ENCODE results near the gene MON1A.

Gene MON1A, protein sequence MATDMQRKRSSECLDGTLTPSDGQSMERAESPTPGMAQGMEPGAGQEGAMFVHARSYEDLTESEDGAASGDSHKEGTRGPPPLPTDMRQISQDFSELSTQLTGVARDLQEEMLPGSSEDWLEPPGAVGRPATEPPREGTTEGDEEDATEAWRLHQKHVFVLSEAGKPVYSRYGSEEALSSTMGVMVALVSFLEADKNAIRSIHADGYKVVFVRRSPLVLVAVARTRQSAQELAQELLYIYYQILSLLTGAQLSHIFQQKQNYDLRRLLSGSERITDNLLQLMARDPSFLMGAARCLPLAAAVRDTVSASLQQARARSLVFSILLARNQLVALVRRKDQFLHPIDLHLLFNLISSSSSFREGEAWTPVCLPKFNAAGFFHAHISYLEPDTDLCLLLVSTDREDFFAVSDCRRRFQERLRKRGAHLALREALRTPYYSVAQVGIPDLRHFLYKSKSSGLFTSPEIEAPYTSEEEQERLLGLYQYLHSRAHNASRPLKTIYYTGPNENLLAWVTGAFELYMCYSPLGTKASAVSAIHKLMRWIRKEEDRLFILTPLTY

DNA sequence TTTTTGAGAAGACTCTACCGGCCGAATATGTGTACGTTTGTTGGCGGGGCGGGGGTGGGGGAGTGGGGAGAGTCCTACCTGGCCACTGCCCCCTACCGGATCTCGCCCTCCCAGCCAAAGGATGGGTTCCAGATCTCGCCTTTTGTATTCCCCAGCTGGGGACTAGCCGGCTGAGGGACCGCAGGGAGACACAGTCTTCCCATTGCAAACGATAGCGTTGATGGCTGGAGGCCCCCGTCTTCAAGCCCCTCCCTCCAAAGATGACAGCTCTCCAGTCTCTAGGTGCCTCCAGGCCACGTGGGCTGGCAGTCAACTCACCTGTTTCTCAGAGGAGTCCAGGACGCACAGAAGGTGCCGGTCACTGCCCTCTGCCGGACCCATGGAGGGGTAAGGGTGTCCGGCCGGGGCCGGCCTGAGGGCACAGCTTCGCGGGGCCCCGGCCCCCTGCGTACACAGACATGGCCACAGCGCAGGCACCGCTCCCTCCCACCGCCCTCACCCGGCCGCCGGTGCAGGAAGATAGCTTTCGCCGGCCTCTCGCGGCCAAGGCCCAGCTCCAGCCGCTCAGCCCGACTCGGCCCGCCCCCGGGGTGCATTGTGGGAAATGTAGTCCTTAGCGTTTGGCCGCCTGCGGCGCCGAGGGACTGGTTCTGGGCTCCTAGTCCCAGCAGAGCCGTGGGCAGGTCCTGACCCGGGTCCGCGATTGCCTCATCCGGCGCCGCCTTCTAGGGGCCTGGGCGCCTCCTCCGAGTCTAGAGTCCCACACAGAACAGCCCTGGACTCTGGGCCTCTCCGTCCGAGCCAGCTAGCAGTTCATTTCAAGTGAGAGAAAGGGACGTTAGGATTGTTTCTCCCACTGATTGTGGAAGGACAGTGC is at the start of gene MON1A:
MON1A (minus strand) TSS at position 521 of the 877 bp plus-strand sequence. CDS start 16,465 bp downstream, outside the sequence.
- peak within 1 kb of the TSS; percentile 96 for H3K9ac ChIP-seq (ENCODE audit: low read length)
- H3K27me3 ChIP-seq (replicated peaks; ENCODE audit: control insufficient read depth, insufficient read depth, low read length): no peaks in the 10 kb centered on the region
- H3K36me3 ChIP-seq (ENCODE audit: control insufficient read depth, insufficient read depth, low read length, severe bottlenecking): no peaks in the 10 kb centered on the region
- no peaks in the 10 kb centered on the region for H3K9me3 ChIP-seq (ENCODE audit: control insufficient read depth, low read length)
- DNase-seq (ENCODE audit: low read depth): peak; percentile 96
- peak within 1 kb of the TSS; percentile 98 for H3K4me3 ChIP-seq (ENCODE audit: low read length)
- H3K4me1 ChIP-seq (ENCODE audit: control insufficient read depth, insufficient read depth, low read length): peaks cover 28% of the 10 kb centered on the region

DNA sequence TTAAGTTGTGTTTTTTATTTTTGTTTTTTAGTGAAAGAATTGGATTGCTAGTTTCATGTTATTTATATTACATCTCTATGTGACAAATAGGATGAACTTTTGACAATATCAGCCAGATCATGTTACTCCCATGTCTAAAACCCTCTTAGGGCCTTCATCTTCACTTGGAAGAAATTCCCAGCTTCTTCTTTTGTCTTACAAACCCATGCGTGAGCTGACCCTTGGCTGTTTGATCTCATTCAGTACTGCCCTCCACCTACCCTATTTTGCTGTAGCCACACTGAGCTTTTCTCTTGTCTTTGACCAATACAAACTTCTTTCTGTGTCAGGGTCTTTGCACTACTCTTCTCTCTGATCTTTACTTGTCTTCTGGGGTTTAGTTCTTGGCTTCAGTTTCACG is 47.3 kb upstream of the MON1A start:
- no peak for DNase-seq (ENCODE audit: low read depth)
- Histone ChIP-seq H3K36me3 (ENCODE audit: control insufficient read depth, insufficient read depth, low read length, severe bottlenecking) (peaks cover 56% of the 10 kb centered on the region), H3K27me3 (replicated peaks; ENCODE audit: control insufficient read depth, insufficient read depth, low read length) (no peaks in the 10 kb centered on the region), H3K9ac (ENCODE audit: low read length) (no peak overlapping the region), H3K4me3 (ENCODE audit: low read length) (no peak overlapping the region), H3K4me1 (ENCODE audit: control insufficient read depth, insufficient read depth, low read length) (peaks cover 19% of the 10 kb centered on the region), H3K9me3 (ENCODE audit: control insufficient read depth, low read length) (no peaks in the 10 kb centered on the region)

DNA sequence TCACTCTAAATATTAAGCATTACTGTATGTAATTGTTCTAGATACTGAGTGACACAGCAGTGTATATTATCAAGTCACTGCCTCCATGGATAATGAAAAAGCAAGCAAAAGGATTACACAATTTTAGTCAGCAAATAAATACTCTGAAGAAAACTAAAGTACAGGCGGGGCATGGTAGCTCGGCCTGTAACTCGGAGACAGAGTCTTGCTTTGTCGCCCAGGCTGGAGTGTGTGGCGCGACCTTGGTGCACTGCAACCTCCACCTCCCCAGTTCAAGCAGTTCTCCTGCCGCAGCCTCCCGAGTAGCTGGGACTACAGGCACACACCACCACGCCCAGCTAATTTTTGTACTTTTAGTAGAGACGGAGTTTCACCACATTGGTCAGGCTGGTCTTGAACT is 43.0 kb upstream of the MON1A start:
- H3K9ac ChIP-seq (ENCODE audit: low read length): no peak overlapping the region
- H3K36me3 ChIP-seq (ENCODE audit: control insufficient read depth, insufficient read depth, low read length, severe bottlenecking): peaks cover 35% of the 10 kb centered on the region
- no peaks in the 10 kb centered on the region for H3K27me3 ChIP-seq (replicated peaks; ENCODE audit: control insufficient read depth, insufficient read depth, low read length)
- peak; percentile 37 for DNase-seq (ENCODE audit: low read depth)
- peaks cover 30% of the 10 kb centered on the region for H3K4me1 ChIP-seq (ENCODE audit: control insufficient read depth, insufficient read depth, low read length)
- no peaks in the 10 kb centered on the region for H3K9me3 ChIP-seq (ENCODE audit: control insufficient read depth, low read length)
- no peak overlapping the region for H3K4me3 ChIP-seq (ENCODE audit: low read length)

DNA sequence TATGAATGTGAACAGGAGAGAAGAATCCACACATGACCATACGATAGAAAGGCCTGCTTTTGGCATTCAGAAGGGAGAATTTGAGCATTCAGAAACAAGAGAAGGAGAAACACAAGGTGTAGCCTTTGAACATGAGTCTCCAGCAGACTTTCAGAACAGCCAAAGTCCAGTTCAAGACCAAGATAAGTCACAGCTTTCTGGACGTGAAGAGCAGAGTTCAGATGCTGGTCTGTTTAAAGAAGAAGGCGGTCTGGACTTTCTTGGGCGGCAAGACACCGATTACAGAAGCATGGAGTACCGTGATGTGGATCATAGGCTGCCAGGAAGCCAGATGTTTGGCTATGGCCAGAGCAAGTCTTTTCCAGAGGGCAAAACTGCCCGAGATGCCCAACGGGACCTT is 38.7 kb upstream of the MON1A start:
- no peak overlapping the region for H3K9ac ChIP-seq (ENCODE audit: low read length)
- no peaks in the 10 kb centered on the region for H3K27me3 ChIP-seq (replicated peaks; ENCODE audit: control insufficient read depth, insufficient read depth, low read length)
- H3K4me3 ChIP-seq (ENCODE audit: low read length): no peak overlapping the region
- H3K4me1 ChIP-seq (ENCODE audit: control insufficient read depth, insufficient read depth, low read length): peaks cover 35% of the 10 kb centered on the region
- DNase-seq (ENCODE audit: low read depth): no peak
- H3K9me3 ChIP-seq (ENCODE audit: control insufficient read depth, low read length): no peaks in the 10 kb centered on the region
- peaks cover 27% of the 10 kb centered on the region for H3K36me3 ChIP-seq (ENCODE audit: control insufficient read depth, insufficient read depth, low read length, severe bottlenecking)

DNA sequence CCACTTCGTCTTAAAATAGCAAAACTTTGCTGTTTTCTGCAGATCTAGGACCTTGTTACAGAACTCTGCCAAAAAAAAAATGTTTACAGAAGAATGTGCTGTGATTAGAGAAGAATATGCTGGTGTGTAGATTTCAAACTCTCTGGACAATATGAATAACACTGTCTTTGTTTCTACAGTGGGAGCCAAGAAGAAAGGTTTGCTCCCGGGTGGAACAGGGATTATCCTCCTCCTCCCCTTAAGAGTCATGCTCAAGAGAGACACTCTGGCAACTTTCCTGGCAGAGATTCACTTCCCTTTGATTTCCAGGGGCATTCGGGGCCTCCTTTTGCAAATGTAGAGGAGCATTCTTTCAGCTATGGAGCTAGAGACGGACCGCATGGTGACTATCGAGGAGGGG is 37.7 kb upstream of the MON1A start:
- H3K9ac ChIP-seq (ENCODE audit: low read length): no peak overlapping the region
- DNase-seq (ENCODE audit: low read depth): peak; percentile 18
- no peak overlapping the region for H3K4me3 ChIP-seq (ENCODE audit: low read length)
- no peaks in the 10 kb centered on the region for H3K27me3 ChIP-seq (replicated peaks; ENCODE audit: control insufficient read depth, insufficient read depth, low read length)
- H3K9me3 ChIP-seq (ENCODE audit: control insufficient read depth, low read length): no peaks in the 10 kb centered on the region
- H3K36me3 ChIP-seq (ENCODE audit: control insufficient read depth, insufficient read depth, low read length, severe bottlenecking): peaks cover 22% of the 10 kb centered on the region
- peaks cover 25% of the 10 kb centered on the region for H3K4me1 ChIP-seq (ENCODE audit: control insufficient read depth, insufficient read depth, low read length)

DNA sequence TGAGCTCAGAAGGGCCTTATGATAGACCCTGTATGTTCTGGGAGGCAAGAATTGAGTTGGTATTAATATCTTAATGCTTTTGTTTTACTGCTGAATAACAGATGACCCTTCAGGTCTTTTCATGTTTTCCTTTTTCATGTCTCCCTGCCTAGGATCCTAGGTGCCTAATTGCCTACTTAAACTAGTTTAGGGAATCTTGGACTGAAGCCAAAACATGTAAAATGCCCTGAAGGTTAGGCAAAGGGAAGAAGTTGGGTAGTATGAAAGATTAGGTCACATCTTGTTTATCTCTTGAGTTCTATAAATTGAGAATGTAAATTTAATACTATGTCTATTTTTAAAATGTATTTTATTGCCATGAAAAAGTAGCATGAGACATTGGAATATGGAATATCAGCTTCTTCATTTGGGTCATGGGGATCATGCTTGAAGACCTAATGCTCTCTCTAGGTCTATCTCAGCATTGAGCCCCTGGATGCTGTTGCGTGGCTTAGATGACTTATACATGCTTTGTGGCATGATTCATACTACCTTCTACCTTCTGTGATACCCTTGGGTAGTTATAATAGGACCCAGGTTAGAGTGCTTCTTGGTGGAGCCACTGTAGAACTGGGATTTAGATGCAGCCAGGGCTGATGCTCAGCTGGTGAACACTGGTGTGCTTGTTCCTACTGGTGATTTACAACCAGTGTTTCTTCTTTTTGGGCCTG is 36.8 kb upstream of the MON1A start:
- H3K9me3 ChIP-seq (ENCODE audit: control insufficient read depth, low read length): no peaks in the 10 kb centered on the region
- peaks cover 19% of the 10 kb centered on the region for H3K4me1 ChIP-seq (ENCODE audit: control insufficient read depth, insufficient read depth, low read length)
- H3K4me3 ChIP-seq (ENCODE audit: low read length): no peak overlapping the region
- DNase-seq (ENCODE audit: low read depth): no peak
- H3K9ac ChIP-seq (ENCODE audit: low read length): no peak overlapping the region
- no peaks in the 10 kb centered on the region for H3K27me3 ChIP-seq (replicated peaks; ENCODE audit: control insufficient read depth, insufficient read depth, low read length)
- peaks cover 18% of the 10 kb centered on the region for H3K36me3 ChIP-seq (ENCODE audit: control insufficient read depth, insufficient read depth, low read length, severe bottlenecking)

DNA sequence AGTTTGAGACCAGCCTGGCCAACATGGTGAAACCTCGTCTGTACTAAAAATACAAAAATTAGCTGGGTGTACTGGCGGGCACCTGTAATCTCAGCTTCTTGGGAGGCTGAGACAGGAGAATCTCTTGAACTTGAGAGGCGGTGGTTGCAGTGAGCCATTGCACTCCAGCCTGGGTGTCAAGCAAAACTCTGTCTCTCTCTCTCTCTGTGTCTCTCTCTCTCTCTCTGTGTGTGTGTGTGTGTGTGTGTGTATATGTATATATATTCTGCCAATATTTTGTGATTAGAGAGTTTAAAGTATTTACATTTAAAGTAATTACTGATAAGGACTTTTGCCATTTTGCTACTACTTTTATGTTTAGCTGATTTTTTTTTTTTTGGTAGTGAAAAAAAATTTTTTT is 26.0 kb upstream of the MON1A start:
- H3K27me3 ChIP-seq (replicated peaks; ENCODE audit: control insufficient read depth, insufficient read depth, low read length): no peaks in the 10 kb centered on the region
- peaks cover 13% of the 10 kb centered on the region for H3K4me1 ChIP-seq (ENCODE audit: control insufficient read depth, insufficient read depth, low read length)
- H3K4me3 ChIP-seq (ENCODE audit: low read length): no peak overlapping the region
- H3K9me3 ChIP-seq (ENCODE audit: control insufficient read depth, low read length): no peaks in the 10 kb centered on the region
- no peak overlapping the region for H3K9ac ChIP-seq (ENCODE audit: low read length)
- no peaks in the 10 kb centered on the region for H3K36me3 ChIP-seq (ENCODE audit: control insufficient read depth, insufficient read depth, low read length, severe bottlenecking)
- DNase-seq (ENCODE audit: low read depth): no peak

DNA sequence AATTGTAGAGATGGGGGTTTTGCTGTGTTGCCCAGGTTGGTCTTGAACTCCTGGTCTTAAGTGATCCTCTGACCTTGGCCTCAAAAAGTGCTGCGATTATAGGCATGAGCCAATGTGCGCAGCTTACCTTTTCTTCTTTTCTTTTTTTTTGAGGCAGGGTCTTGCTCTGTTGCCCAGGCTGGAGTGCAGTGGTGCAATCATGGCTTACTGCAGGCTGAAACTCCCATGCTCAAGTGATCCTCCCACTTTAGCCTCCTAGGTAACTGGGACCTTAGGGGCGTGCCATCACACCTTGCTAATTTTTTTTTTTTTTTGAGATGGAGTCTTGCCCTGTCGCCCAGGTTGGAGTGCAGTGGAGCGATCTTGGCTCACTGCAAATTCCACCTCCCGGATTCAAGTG is 23.3 kb upstream of the MON1A start:
- no peak overlapping the region for H3K9ac ChIP-seq (ENCODE audit: low read length)
- no peak for DNase-seq (ENCODE audit: low read depth)

DNA sequence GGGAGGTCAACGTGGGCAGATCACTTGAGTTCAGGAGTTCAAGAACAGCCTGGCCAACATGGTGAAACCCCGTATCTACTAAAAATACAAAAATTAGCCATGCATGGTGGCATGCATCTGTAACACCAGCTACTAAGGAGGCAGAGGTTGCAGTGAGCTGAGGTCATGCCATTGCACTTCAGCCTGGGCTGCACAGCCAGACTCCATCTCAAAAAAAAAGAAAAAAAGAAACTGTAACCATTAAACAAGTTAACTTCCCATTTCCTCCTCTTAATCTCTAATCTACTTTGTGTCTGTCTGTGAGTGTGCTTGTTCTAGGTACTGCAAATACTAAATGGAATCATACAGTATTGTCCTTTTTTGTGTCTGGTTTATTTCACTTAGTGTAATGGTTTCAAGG is 13.0 kb upstream of the MON1A start:
- peaks cover 12% of the 10 kb centered on the region for H3K4me1 ChIP-seq (ENCODE audit: control insufficient read depth, insufficient read depth, low read length)
- H3K9ac ChIP-seq (ENCODE audit: low read length): no peak overlapping the region
- peaks cover 4% of the 10 kb centered on the region for H3K36me3 ChIP-seq (ENCODE audit: control insufficient read depth, insufficient read depth, low read length, severe bottlenecking)
- H3K9me3 ChIP-seq (ENCODE audit: control insufficient read depth, low read length): no peaks in the 10 kb centered on the region
- no peak overlapping the region for H3K4me3 ChIP-seq (ENCODE audit: low read length)
- no peaks in the 10 kb centered on the region for H3K27me3 ChIP-seq (replicated peaks; ENCODE audit: control insufficient read depth, insufficient read depth, low read length)
- DNase-seq (ENCODE audit: low read depth): no peak

More for the DNA sequence above, 23.3 kb upstream of the MON1A start:
- Histone ChIP-seq H3K9me3 (ENCODE audit: control insufficient read depth, low read length) (no peaks in the 10 kb centered on the region), H3K4me3 (ENCODE audit: low read length) (no peak overlapping the region), H3K36me3 (ENCODE audit: control insufficient read depth, insufficient read depth, low read length, severe bottlenecking) (no peaks in the 10 kb centered on the region), H3K27me3 (replicated peaks; ENCODE audit: control insufficient read depth, insufficient read depth, low read length) (no peaks in the 10 kb centered on the region), H3K4me1 (ENCODE audit: control insufficient read depth, insufficient read depth, low read length) (peaks cover 13% of the 10 kb centered on the region)

DNA sequence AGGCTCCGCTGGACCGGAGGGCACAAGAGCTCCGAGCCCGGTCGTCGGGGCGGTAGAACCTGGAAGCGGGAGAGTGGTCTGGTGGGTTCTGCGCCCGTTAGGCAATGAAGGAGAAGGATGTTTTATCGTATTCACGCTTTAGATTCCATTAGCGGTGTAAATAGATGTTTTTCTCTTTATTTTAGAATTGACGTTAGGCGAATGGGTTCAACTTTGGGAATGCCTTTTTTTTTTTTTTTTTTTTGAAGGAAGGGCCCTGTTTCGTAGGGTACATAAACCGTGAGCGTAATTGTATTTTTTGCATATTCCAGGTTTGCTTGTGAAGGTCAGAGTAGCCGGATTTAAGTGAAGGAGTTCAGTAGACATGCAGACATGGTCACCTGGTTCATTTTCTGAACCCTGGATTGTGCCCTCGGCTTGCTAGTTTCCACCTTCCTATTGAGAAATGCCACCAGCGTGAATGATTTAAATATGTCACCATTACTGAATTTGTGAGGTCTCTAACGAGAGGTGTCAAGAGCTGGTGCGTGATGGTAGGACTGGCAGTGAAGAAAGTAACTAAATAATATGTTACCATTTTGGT is 11.1 kb upstream of the MON1A start:
- peaks cover 22% of the 10 kb centered on the region for H3K4me1 ChIP-seq (ENCODE audit: control insufficient read depth, insufficient read depth, low read length)
- DNase-seq (ENCODE audit: low read depth): peak; percentile 16
- no peaks in the 10 kb centered on the region for H3K27me3 ChIP-seq (replicated peaks; ENCODE audit: control insufficient read depth, insufficient read depth, low read length)
- H3K36me3 ChIP-seq (ENCODE audit: control insufficient read depth, insufficient read depth, low read length, severe bottlenecking): peaks cover under 1% of the 10 kb centered on the region
- peak overlapping the region; percentile 99 for H3K9ac ChIP-seq (ENCODE audit: low read length)
- H3K4me3 ChIP-seq (ENCODE audit: low read length): peak overlapping the region; percentile 100
- H3K9me3 ChIP-seq (ENCODE audit: control insufficient read depth, low read length): no peaks in the 10 kb centered on the region

All from adipocyte (in vitro differentiated cells).